Neuronal stem cell (in vitro differentiated cells): ENCODE measurements around the gene CETP.

Experiments
- DNase-seq: peaks from one replicate; pipeline ENCODE4 v3.0.0-alpha.2; 2013; ENCODE audit warnings: low spot score
- H2AFZ ChIP-seq: one replicate; pipeline ENCODE4 v1.6.1; 2013; ENCODE audit warnings: mild to moderate bottlenecking, low read length, inconsistent platforms
- H2AK5ac ChIP-seq: 2 replicates; pipeline ENCODE4 v1.6.1; 2013; ENCODE audit warnings: low read depth, mild to moderate bottlenecking, inconsistent platforms, low read length, moderate library complexity, mixed read lengths
- H2BK120ac ChIP-seq: 2 replicates; pipeline ENCODE4 v1.6.1; 2013; ENCODE audit warnings: low read depth, mild to moderate bottlenecking, inconsistent platforms, low read length, moderate library complexity, mixed read lengths
- H2BK12ac ChIP-seq: one replicate; pipeline ENCODE4 v1.6.1; 2013; ENCODE audit warnings: low read length, inconsistent platforms
- H2BK15ac ChIP-seq: 2 replicates; pipeline ENCODE4 v1.6.1; 2013; ENCODE audit warnings: mild to moderate bottlenecking, low read length, inconsistent platforms, mixed read lengths
- H2BK5ac ChIP-seq: one replicate; pipeline ENCODE4 v1.6.1; 2013; ENCODE audit warnings: inconsistent platforms, mild to moderate bottlenecking, low read length, moderate library complexity
- H3K14ac ChIP-seq: one replicate; pipeline ENCODE4 v1.6.1; 2013; ENCODE audit warnings: low read length, inconsistent platforms
- H3K18ac ChIP-seq: 2 replicates; pipeline ENCODE4 v1.6.1; 2013; ENCODE audit warnings: low read length, inconsistent platforms
- H3K23ac ChIP-seq: 2 replicates; pipeline ENCODE4 v1.6.1; 2013; ENCODE audit warnings: low read depth, mild to moderate bottlenecking, mixed read lengths, low read length, inconsistent platforms; ENCODE audit not compliant: poor library complexity
- H3K27ac ChIP-seq: replicated peaks from 3 replicates; pipeline ENCODE4 v1.5.1; 2013; ENCODE audit warnings: low read length, inconsistent platforms
- H3K27me3 ChIP-seq, 3 experiments: 2 replicates each; pipeline ENCODE4 v1.6.1; 2013; ENCODE audit warnings: low read length in 3 of 3, mild to moderate bottlenecking in 2 of 3, inconsistent platforms in 1 of 3, low read depth in 1 of 3, mixed read lengths in 1 of 3, moderate library complexity in 1 of 3; ENCODE audit not compliant: control insufficient read depth in 3 of 3, insufficient read depth in 3 of 3
- H3K36me3 ChIP-seq, 2 donors: replicated peaks in 1 of 2; 2 replicates each; pipeline ENCODE4 v1.6.1; 2013; ENCODE audit warnings: low read length in 2 of 2; ENCODE audit not compliant: control insufficient read depth in 2 of 2, insufficient read depth in 2 of 2
- H3K4ac ChIP-seq: 2 replicates; pipeline ENCODE4 v1.6.1; 2013; ENCODE audit warnings: inconsistent platforms, mild to moderate bottlenecking, low read length, moderate library complexity
- H3K4me1 ChIP-seq, 2 donors: 1 replicate in 1 of 2; 2 replicates in 1 of 2; pipeline ENCODE4 v1.6.1; 2013; ENCODE audit warnings: low read length in 2 of 2, low read depth in 1 of 2; ENCODE audit not compliant: control insufficient read depth in 2 of 2, insufficient read depth in 1 of 2
- H3K4me2 ChIP-seq: one replicate; pipeline ENCODE4 v1.6.1; 2013; ENCODE audit warnings: mild to moderate bottlenecking, low read length, inconsistent platforms; ENCODE audit not compliant: insufficient read depth, poor library complexity, severe bottlenecking
- H3K4me3 ChIP-seq, 2 donors: 2 replicates each; pipeline ENCODE4 v1.5.1; 2013; ENCODE audit warnings: low read length in 2 of 2, mild to moderate bottlenecking in 2 of 2, inconsistent platforms in 1 of 2, moderate library complexity in 1 of 2
- H3K79me1 ChIP-seq: one replicate; pipeline ENCODE4 v1.6.1; 2013; ENCODE audit warnings: low read depth, mild to moderate bottlenecking, inconsistent platforms, low read length, moderate library complexity
- H3K9ac ChIP-seq: one replicate; pipeline ENCODE4 v1.6.1; 2013; ENCODE audit warnings: mild to moderate bottlenecking, low read depth, low read length, inconsistent platforms; ENCODE audit not compliant: poor library complexity
- H3K9me3 ChIP-seq, 2 donors: replicated peaks in 1 of 2; 2 replicates each; pipeline versions ENCODE3 to v1.6.1; 2013; ENCODE audit warnings: low read length in 2 of 2, mild to moderate bottlenecking in 2 of 2, inconsistent platforms in 1 of 2, low read depth in 1 of 2, mixed read lengths in 1 of 2, moderate library complexity in 1 of 2; ENCODE audit not compliant: control insufficient read depth in 2 of 2, insufficient read depth in 1 of 2
- H4K8ac ChIP-seq: one replicate; pipeline ENCODE4 v1.6.1; 2013; ENCODE audit warnings: low read depth, mild to moderate bottlenecking, inconsistent platforms, low read length, moderate library complexity
- H4K91ac ChIP-seq: one replicate; pipeline ENCODE4 v1.6.1; 2013; ENCODE audit warnings: low read length, low read depth, mild to moderate bottlenecking, inconsistent platforms; ENCODE audit not compliant: poor library complexity
- WGBS, 2 donors: extraction: QIAGEN DNeasy Blood & Tissue Kit; methylation state at CpG; one replicate each; pipeline ENCODE4 v1.1.7; 2013; ENCODE audit warnings: missing lambda C conversion rate in 2 of 2, mixed read lengths in 1 of 2; ENCODE audit not compliant: insufficient read length in 2 of 2, insufficient replicate concordance in 1 of 2; ENCODE audit errors: extremely low coverage in 2 of 2; 5-methylcytosine and 5-hydroxymethylcytosine counted together

CETP gene

DNA sequence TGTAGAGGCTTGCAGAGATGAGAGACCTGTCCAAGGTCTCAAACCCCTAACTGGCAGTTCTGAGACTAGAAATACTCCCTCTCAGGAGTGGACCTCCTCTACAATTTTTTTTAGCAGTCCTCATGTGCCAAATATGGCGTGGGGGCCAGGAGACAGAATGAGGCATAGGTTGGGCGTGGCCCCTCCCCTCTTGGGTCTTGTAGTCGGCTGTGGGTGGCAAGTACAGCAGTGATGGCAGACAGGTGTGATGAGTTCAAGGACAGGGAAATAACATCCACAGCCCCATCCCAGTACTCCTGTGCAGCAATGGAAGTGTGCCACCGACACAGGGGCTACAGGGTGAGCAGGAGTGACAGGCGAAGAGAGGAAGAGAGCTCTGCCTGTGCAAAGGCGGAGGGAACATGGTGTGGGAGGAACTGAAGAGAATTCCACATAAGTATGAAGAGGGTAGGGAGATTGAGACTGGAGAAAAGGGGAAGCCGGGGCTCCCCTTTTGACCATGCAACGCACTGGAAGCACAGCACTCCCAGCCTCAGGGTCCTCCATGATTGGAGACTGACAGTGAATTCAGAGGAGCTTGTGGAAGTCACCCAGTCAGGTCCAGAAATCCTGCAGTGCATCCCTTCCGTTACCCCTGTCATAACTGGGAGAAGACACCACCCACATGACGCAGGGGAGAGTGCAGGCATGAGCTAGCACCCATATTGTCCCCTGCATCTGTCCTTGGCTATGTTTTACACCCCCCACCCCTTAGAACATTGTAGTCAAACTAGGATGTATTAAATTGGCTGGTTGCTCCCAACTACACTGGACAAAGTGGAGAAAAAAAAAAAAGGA is 14.8 kb upstream of the CETP start:
- no peak for DNase-seq
- H2AFZ ChIP-seq: no peak overlapping the region
- H2BK12ac ChIP-seq: no peak overlapping the region
- no peak overlapping the region for H4K91ac ChIP-seq
- no peaks in the 10 kb centered on the region for H3K79me1 ChIP-seq
- H2BK120ac ChIP-seq: no peak overlapping the region
- no peaks in the 10 kb centered on the region for H3K9me3 ChIP-seq
- H3K27me3 ChIP-seq: no peaks in the 10 kb centered on the region
- H3K27ac ChIP-seq: no peak overlapping the region
- no peak overlapping the region for H4K8ac ChIP-seq
- H3K4ac ChIP-seq: no peak overlapping the region
- H3K9ac ChIP-seq: no peak overlapping the region
- H3K4me1 ChIP-seq: no peaks in the 10 kb centered on the region
- WGBS, 2 donors: no CpG with 5 or more reads among the region's 10 CpGs
- H3K36me3 ChIP-seq: peaks cover 9 to 35% of the 10 kb centered on the region in 2 donors
- no peak overlapping the region for H2BK15ac ChIP-seq
- H3K14ac ChIP-seq: no peak overlapping the region
- H3K4me3 ChIP-seq: no peak overlapping the region
- peak overlapping the region; percentile 38 for H3K18ac ChIP-seq
- H2AK5ac ChIP-seq: no peak overlapping the region
- H3K23ac ChIP-seq: no peak overlapping the region
- no peak overlapping the region for H2BK5ac ChIP-seq
- no peak overlapping the region for H3K4me2 ChIP-seq

DNA sequence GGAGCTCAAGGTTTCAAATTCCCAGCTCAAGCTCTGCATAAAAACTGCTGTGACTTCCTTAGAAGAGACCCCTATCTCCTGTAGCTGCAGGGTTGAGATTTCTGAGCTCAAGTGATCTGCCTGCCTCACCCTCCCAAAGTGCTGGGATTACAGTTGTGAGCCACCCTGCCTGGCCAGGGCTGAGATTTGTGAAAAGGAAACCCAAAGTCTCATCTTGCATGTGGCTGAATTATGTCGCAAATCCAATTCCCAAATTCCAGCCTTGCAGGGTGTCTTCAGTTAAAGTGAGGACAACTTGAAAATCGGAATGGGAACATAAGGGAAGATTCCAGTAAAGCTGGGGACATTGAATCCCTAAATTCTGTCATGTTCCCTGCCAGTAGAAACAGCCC is 14.2 kb upstream of the CETP start:
- Histone ChIP-seq H2AFZ (no peak overlapping the region), H3K4me2 (no peak overlapping the region), H2BK12ac (no peak overlapping the region), H3K9ac (no peak overlapping the region), H3K79me1 (no peaks in the 10 kb centered on the region), H3K14ac (no peak overlapping the region), H3K27me3 (no peaks in the 10 kb centered on the region), H4K91ac (no peak overlapping the region), H3K27ac (no peak overlapping the region), H3K23ac (no peak overlapping the region), H3K9me3 (no peaks in the 10 kb centered on the region), H3K36me3 (peaks cover 7 to 29% of the 10 kb centered on the region in 2 donors), H4K8ac (no peak overlapping the region), H2BK5ac (no peak overlapping the region), H2BK15ac (no peak overlapping the region), H3K4ac (no peak overlapping the region), H3K18ac (no peak overlapping the region), H2AK5ac (no peak overlapping the region), H3K4me1 (no peaks in the 10 kb centered on the region), H2BK120ac (no peak overlapping the region), H3K4me3 (no peak overlapping the region)
- WGBS, 2 donors: no CpG with 5 or more reads among the region's 2 CpGs
- no peak for DNase-seq

DNA sequence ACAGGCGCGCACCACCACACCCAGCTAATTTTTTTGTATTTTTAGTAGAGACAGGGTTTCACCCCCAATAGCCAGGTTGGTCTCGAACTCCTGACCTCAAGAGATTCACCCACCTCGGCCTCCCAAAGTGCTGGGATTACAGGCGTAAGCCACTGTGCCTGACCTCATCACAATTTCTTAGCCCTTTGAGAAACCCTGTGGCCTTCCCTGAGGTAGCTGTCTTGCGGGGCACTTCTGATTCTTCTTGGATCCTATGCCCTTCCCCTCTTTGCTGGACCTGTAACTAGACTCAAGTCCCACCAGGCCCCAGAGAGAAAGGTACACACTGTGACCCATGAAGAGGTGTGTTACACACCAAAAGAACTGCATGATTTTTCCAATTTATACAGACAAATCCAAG is 13.5 kb upstream of the CETP start:
- H2BK12ac ChIP-seq: no peak overlapping the region
- H3K4me1 ChIP-seq: no peaks in the 10 kb centered on the region
- DNase-seq: no peak
- no peak overlapping the region for H3K23ac ChIP-seq
- H2AFZ ChIP-seq: no peak overlapping the region
- H4K91ac ChIP-seq: no peak overlapping the region
- H3K14ac ChIP-seq: no peak overlapping the region
- no peak overlapping the region for H3K4me2 ChIP-seq
- no peak overlapping the region for H3K9ac ChIP-seq
- H3K27ac ChIP-seq: no peak overlapping the region
- peaks cover 7 to 22% of the 10 kb centered on the region in 2 donors for H3K36me3 ChIP-seq
- H3K27me3 ChIP-seq: no peaks in the 10 kb centered on the region
- H3K18ac ChIP-seq: no peak overlapping the region
- no peak overlapping the region for H4K8ac ChIP-seq
- H2BK15ac ChIP-seq: no peak overlapping the region
- H3K4me3 ChIP-seq: no peak overlapping the region
- no peak overlapping the region for H2AK5ac ChIP-seq
- no peak overlapping the region for H2BK120ac ChIP-seq
- H3K79me1 ChIP-seq: no peaks in the 10 kb centered on the region
- no peak overlapping the region for H3K4ac ChIP-seq
- no peaks in the 10 kb centered on the region for H3K9me3 ChIP-seq
- H2BK5ac ChIP-seq: no peak overlapping the region
- WGBS, 2 donors: no CpG with 5 or more reads among the region's 6 CpGs

DNA sequence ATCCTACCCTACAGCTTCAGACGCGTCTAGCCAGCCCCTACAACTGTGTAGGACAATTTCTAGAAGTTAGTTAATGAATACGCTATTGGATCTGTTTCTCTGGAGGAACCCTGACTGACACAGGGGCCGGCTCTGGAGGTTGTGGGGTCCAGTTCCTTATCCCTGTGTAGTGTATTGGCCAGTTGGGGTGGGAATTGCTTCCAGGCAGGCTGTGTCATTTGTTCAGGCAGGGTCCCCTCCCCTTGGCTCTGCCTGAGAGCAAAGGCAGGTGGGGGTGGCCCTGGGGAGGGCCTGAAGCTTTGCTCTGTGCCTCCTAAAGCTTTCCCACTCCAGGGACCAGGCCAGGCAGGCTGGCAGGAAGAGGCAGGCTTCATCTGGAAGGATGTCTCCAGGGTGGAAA is 11.7 kb upstream of the CETP start:
- Histone ChIP-seq H3K4ac (no peak overlapping the region), H2BK5ac (no peak overlapping the region), H4K91ac (no peak overlapping the region), H2AFZ (no peak overlapping the region), H3K27me3 (no peaks in the 10 kb centered on the region), H2AK5ac (no peak overlapping the region), H3K9ac (no peak overlapping the region), H3K4me2 (no peak overlapping the region), H3K4me3 (no peak overlapping the region), H3K79me1 (no peaks in the 10 kb centered on the region), H3K27ac (no peak overlapping the region), H2BK15ac (no peak overlapping the region), H2BK120ac (no peak overlapping the region), H3K18ac (no peak overlapping the region), H3K36me3 (peaks cover 2 to 5% of the 10 kb centered on the region in 2 donors), H3K4me1 (no peaks in the 10 kb centered on the region), H3K14ac (no peak overlapping the region), H4K8ac (no peak overlapping the region), H3K9me3 (no peaks in the 10 kb centered on the region), H2BK12ac (no peak overlapping the region), H3K23ac (no peak overlapping the region)
- no peak for DNase-seq
- WGBS, 2 donors: no CpG with 5 or more reads among the region's 4 CpGs
